ENCODE results near the gene FBXO7.

GRCh38 chr22:32545801-32546200 lies 71.2 kb downstream of the FBXO7 start:
- TF ChIP-seq CTCF (conservative IDR thresholded peaks at IDR 0.05; ENCODE audit: low read depth in 2 of 2), result no peak
- no peak for TF ChIP-seq POLR2AphosphoS5 (IDR thresholded peaks at IDR 0.05; ENCODE audit: low read depth)
- no peak for TF ChIP-seq REST (IDR thresholded peaks at IDR 0.05; ENCODE audit: unreplicated experiment)
